Measurements from ENCODE around the gene GNA15.

- TF ChIP-seq CTCF (IDR thresholded peaks at IDR 0.05; ENCODE audit: poor library complexity) (no peak), EZH2 (IDR thresholded peaks at IDR 0.05; ENCODE audit: borderline replicate concordance) (no peak)
Measured at GRCh38 chr19:3162418-3163229, 26.8 kb downstream of the GNA15 start.
